Measurements from ENCODE around the gene AGTR2. TPM values are rescaled to one million over a fixed set of nuclear protein-coding genes. Genes with fewer than 3 reads are reported as not detected.

AGTR2 gene
- total and polyA plus RNA-seq, 9 donors: 0.23 to 4.1 (median 1.3) TPM; not detected in 5

GRCh38 chrX:116181300-116181699 is 10.8 kb downstream of the AGTR2 start:
- Histone ChIP-seq H3K27ac (no peak overlapping the region), H3K4me3 (no peak overlapping the region), H3K27me3 (no peaks in the 10 kb centered on the region), H3K9me3 (no peaks in the 10 kb centered on the region), H3K36me3 (no peaks in the 10 kb centered on the region), H3K4me1 (ENCODE audit: insufficient read depth) (no peaks in the 10 kb centered on the region)
- whole genome bisulfite sequencing, 3 donors: 70 to 84% (median 75%) methylated on average over 1 of the region's 1 CpG
- intact Hi-C loops (cut with DNase I): no loop called here
- DNase-seq: no peak
- TF ChIP-seq EP300 (IDR thresholded peaks at IDR 0.05): no peak

GRCh38 chrX:116185163-116185562 is 14.6 kb downstream of the AGTR2 start:
- Histone ChIP-seq H3K36me3 (no peaks in the 10 kb centered on the region), H3K27me3 (no peaks in the 10 kb centered on the region), H3K27ac (no peak overlapping the region), H3K4me3 (no peak overlapping the region), H3K9me3 (no peaks in the 10 kb centered on the region), H3K4me1 (ENCODE audit: insufficient read depth) (no peaks in the 10 kb centered on the region)
- TF ChIP-seq EP300 (IDR thresholded peaks at IDR 0.05) (no peak), POLR2A (IDR thresholded peaks at IDR 0.05) (no peak), CTCF (IDR thresholded peaks at IDR 0.05) (no peak)
- intact Hi-C loops (cut with DNase I): no loop called here
- DNase-seq: no peak

- intact Hi-C loops (cut with DNase I): no loop called here
- no peaks in the 10 kb centered on the region for H3K9me3 ChIP-seq
- H3K27me3 ChIP-seq: no peaks in the 10 kb centered on the region
- DNase-seq: no peak
- H3K4me1 ChIP-seq (ENCODE audit: insufficient read depth): no peaks in the 10 kb centered on the region
- H3K27ac ChIP-seq: no peak overlapping the region
- no peak overlapping the region for H3K4me3 ChIP-seq
- TF ChIP-seq POLR2A (IDR thresholded peaks at IDR 0.05) (no peak), CTCF (IDR thresholded peaks at IDR 0.05) (no peak), EP300 (IDR thresholded peaks at IDR 0.05) (no peak)
- no peaks in the 10 kb centered on the region for H3K36me3 ChIP-seq
Observed at GRCh38 chrX:116194649-116195048, 24.1 kb downstream of the AGTR2 start.

- 27 to 72% (median 51%) methylated on average over 3 of the region's 3 CpGs for WGBS, 3 donors
- Histone ChIP-seq H3K9me3 (no peaks in the 10 kb centered on the region), H3K4me3 (no peak overlapping the region), H3K4me1 (ENCODE audit: insufficient read depth) (no peaks in the 10 kb centered on the region), H3K27me3 (no peaks in the 10 kb centered on the region), H3K36me3 (no peaks in the 10 kb centered on the region), H3K27ac (no peak overlapping the region)
- TF ChIP-seq EP300 (IDR thresholded peaks at IDR 0.05) (no peak), POLR2A (IDR thresholded peaks at IDR 0.05) (no peak), CTCF (IDR thresholded peaks at IDR 0.05) (no peak)
- DNase-seq: no peak
- intact Hi-C loops (cut with DNase I): no loop called here
Observed at GRCh38 chrX:116198235-116198634, 27.7 kb downstream of the AGTR2 start.

- intact Hi-C loops (cut with DNase I): no loop called here
- TF ChIP-seq CTCF (IDR thresholded peaks at IDR 0.05) (no peak), EP300 (IDR thresholded peaks at IDR 0.05) (no peak), POLR2A (IDR thresholded peaks at IDR 0.05) (no peak)
- WGBS, 3 donors: 35 to 52% (median 41%) methylated on average over 3 of the region's 3 CpGs
Observed at GRCh38 chrX:116198810-116199209, 28.3 kb downstream of the AGTR2 start.

More at GRCh38 chrX:116198810-116199209, 28.3 kb downstream of the AGTR2 start:
- H3K4me3 ChIP-seq: no peak overlapping the region
- H3K27me3 ChIP-seq: no peaks in the 10 kb centered on the region
- no peaks in the 10 kb centered on the region for H3K36me3 ChIP-seq
- no peaks in the 10 kb centered on the region for H3K9me3 ChIP-seq
- no peak overlapping the region for H3K27ac ChIP-seq
- DNase-seq: no peak
- H3K4me1 ChIP-seq (ENCODE audit: insufficient read depth): no peaks in the 10 kb centered on the region
